ENCODE results near the gene COX18.

Gene COX18
- 17.4 to 22.6 (median 19.4) reads per million in 4 experiments for total RNA-seq

GRCh38 chr4:73069338-73070073 is at the start of gene COX18:
COX18 (minus strand) TSS chr4:73069716; CDS start chr4:73069649, 67 bp downstream.
- DNase-seq = peak; percentile 92

GRCh38 chr4:73109493-73109892 is 40.0 kb upstream of the COX18 start:
- DNase-seq = no peak

- no peak for DNase-seq
Measured at GRCh38 chr4:73104695-73105094, 35.2 kb upstream of the COX18 start.

GRCh38 chr4:73103799-73104503 is 34.4 kb upstream of the COX18 start:
- no peak for DNase-seq

- no peak for DNase-seq
Measured at GRCh38 chr4:73099143-73099542, 29.6 kb upstream of the COX18 start.

- no peak for DNase-seq
Measured at GRCh38 chr4:73098713-73099112, 29.2 kb upstream of the COX18 start.

- no peak for DNase-seq
Measured at GRCh38 chr4:73098016-73098415, 28.5 kb upstream of the COX18 start.

GRCh38 chr4:73092868-73093267 is 23.4 kb upstream of the COX18 start:
- no peak for DNase-seq

- DNase-seq = no peak
Measured at GRCh38 chr4:73090738-73091137, 21.2 kb upstream of the COX18 start.

GRCh38 chr4:73087871-73088270 is 18.4 kb upstream of the COX18 start:
- no peak for DNase-seq

- no peak for DNase-seq
Measured at GRCh38 chr4:73086095-73086868, 16.8 kb upstream of the COX18 start.

GRCh38 chr4:73080789-73081188 is 11.3 kb upstream of the COX18 start:
- no peak for DNase-seq

- no peak for DNase-seq
Measured at GRCh38 chr4:73075832-73076231, 6.3 kb upstream of the COX18 start.

- no peak for DNase-seq
Measured at GRCh38 chr4:73070074-73070390, 516 bp upstream of the COX18 start.

- no peak for DNase-seq
Measured at GRCh38 chr4:73068491-73069337, 802 bp downstream of the COX18 start.

GRCh38 chr4:73067971-73068394 is 1.5 kb downstream of the COX18 start:
- DNase-seq = no peak

GRCh38 chr4:73066928-73067327 is 2.6 kb downstream of the COX18 start:
- no peak for DNase-seq

- no peak for DNase-seq
Measured at GRCh38 chr4:73066445-73066844, 3.1 kb downstream of the COX18 start.

- DNase-seq = no peak
Measured at GRCh38 chr4:73064536-73064935, 5.0 kb downstream of the COX18 start.

GRCh38 chr4:73055241-73055897 is 14.1 kb downstream of the COX18 start:
- no peak for DNase-seq

GRCh38 chr4:73053974-73054480 is 15.5 kb downstream of the COX18 start:
- DNase-seq = no peak

GRCh38 chr4:73053076-73053475 is 16.4 kb downstream of the COX18 start:
- DNase-seq = no peak
